Right forelimb (tissue), 1 donor: Measurements from ENCODE around the gene CLCF1.

Source experiments
- DNase-seq: peaks from one replicate; pipeline ENCODE4 v3.0.0-alpha.2; 2018

CLCF1 gene

GRCh38 chr11:67395555-67396258, 22.3 kb upstream of the CLCF1 start:
- DNase-seq: no peak

- DNase-seq: no peak
These were observed 20.6 kb upstream of the CLCF1 start for GRCh38 chr11:67393990-67394389.

- DNase-seq: no peak
These were observed 20.0 kb upstream of the CLCF1 start for GRCh38 chr11:67393437-67393836.

GRCh38 chr11:67392183-67392715, 18.9 kb upstream of the CLCF1 start:
- no peak for DNase-seq

GRCh38 chr11:67391304-67392182, 18.1 kb upstream of the CLCF1 start, which contains the start of gene RAD9A:
TSS of gene RAD9A (plus strand) at chr11:67391986. CDS start at chr11:67392045, 59 bp downstream.
- DNase-seq: peak; percentile 95

GRCh38 chr11:67390947-67391303, 17.5 kb upstream of the CLCF1 start:
- no peak for DNase-seq

GRCh38 chr11:67389477-67389876, 16.1 kb upstream of the CLCF1 start:
- DNase-seq: no peak

GRCh38 chr11:67387518-67387917, 14.1 kb upstream of the CLCF1 start:
- no peak for DNase-seq

GRCh38 chr11:67387069-67387468, 13.7 kb upstream of the CLCF1 start:
- no peak for DNase-seq

GRCh38 chr11:67384851-67385366, 11.5 kb upstream of the CLCF1 start:
- DNase-seq: no peak

- DNase-seq: peak; percentile 89
These were observed 9.1 kb upstream of the CLCF1 start for GRCh38 chr11:67382276-67383136.

- DNase-seq: no peak
These were observed 8.0 kb upstream of the CLCF1 start for GRCh38 chr11:67381244-67381972.

GRCh38 chr11:67379061-67380058, 6.0 kb upstream of the CLCF1 start:
- DNase-seq: no peak

- no peak for DNase-seq
These were observed 5.1 kb upstream of the CLCF1 start for GRCh38 chr11:67378544-67378943.

GRCh38 chr11:67376873-67377808, 3.7 kb upstream of the CLCF1 start:
- no peak for DNase-seq

GRCh38 chr11:67376063-67376820, 2.8 kb upstream of the CLCF1 start:
- no peak for DNase-seq

- DNase-seq: no peak
These were observed 2.1 kb upstream of the CLCF1 start for GRCh38 chr11:67375320-67376055.
